ENCODE results near the gene BRD1. TPM values are rescaled to one million over a fixed set of nuclear protein-coding genes. Genes with fewer than 3 reads are reported as not detected.

BRD1 gene
- total RNA-seq, 1 donor from 2014 or later: 64.1 TPM

GRCh38 chr22:49829044-49829853 is 1.6 kb upstream of the BRD1 start:
- no peak overlapping the region for H3K27ac Mint-ChIP-seq
- H3K4me3 Mint-ChIP-seq: peak overlapping the region; percentile 52
- H3K4me1 Mint-ChIP-seq: peaks cover 21% of the 10 kb centered on the region
- H3K36me3 Mint-ChIP-seq: peaks cover 12% of the 10 kb centered on the region
- no peak for DNase-seq (ENCODE audit: low spot score in 2 of 2, unreplicated experiment in 2 of 2)
- peaks cover 3% of the 10 kb centered on the region for H3K27me3 Mint-ChIP-seq (ENCODE audit: low read depth)
- H3K9me3 Mint-ChIP-seq: peaks cover 25% of the 10 kb centered on the region
- no peak for TF ChIP-seq CTCF (IDR thresholded peaks at IDR 0.05; ENCODE audit: unreplicated experiment)

- peaks cover 18% of the 10 kb centered on the region for H3K36me3 Mint-ChIP-seq
- H3K4me1 Mint-ChIP-seq: peaks cover 25% of the 10 kb centered on the region
- no peak for DNase-seq (ENCODE audit: low spot score in 2 of 2, unreplicated experiment in 2 of 2)
- TF ChIP-seq CTCF (IDR thresholded peaks at IDR 0.05; ENCODE audit: unreplicated experiment): no peak
- peaks cover 25% of the 10 kb centered on the region for H3K9me3 Mint-ChIP-seq
- peaks cover 1% of the 10 kb centered on the region for H3K27me3 Mint-ChIP-seq (ENCODE audit: low read depth)
- H3K4me3 Mint-ChIP-seq: peak overlapping the region; percentile 52
- H3K27ac Mint-ChIP-seq: no peak overlapping the region
These were observed 909 bp upstream of the BRD1 start for GRCh38 chr22:49828599-49828965.

- Mint-ChIP-seq H3K27me3 (ENCODE audit: low read depth) (peaks cover under 1% of the 10 kb centered on the region), H3K36me3 (peaks cover 25% of the 10 kb centered on the region), H3K9me3 (peaks cover 17% of the 10 kb centered on the region), H3K4me1 (peaks cover 25% of the 10 kb centered on the region), H3K4me3 (no peak overlapping the region), H3K27ac (no peak overlapping the region)
- no peak for TF ChIP-seq CTCF (IDR thresholded peaks at IDR 0.05; ENCODE audit: unreplicated experiment)
- DNase-seq (ENCODE audit: low spot score in 2 of 2, unreplicated experiment in 2 of 2): no peak
These were observed 311 bp downstream of the BRD1 start for GRCh38 chr22:49827271-49827852.

GRCh38 chr22:49826603-49827270 is 936 bp downstream of the BRD1 start:
- Mint-ChIP-seq H3K27me3 (ENCODE audit: low read depth) (no peaks in the 10 kb centered on the region), H3K36me3 (peaks cover 25% of the 10 kb centered on the region), H3K4me1 (peaks cover 25% of the 10 kb centered on the region), H3K27ac (peak overlapping the region; percentile 93), H3K9me3 (peaks cover 16% of the 10 kb centered on the region), H3K4me3 (peak overlapping the region; percentile 85)
- TF ChIP-seq CTCF (IDR thresholded peaks at IDR 0.05; ENCODE audit: unreplicated experiment): no peak
- peak in 1 of 2 experiments; percentile 67 for DNase-seq (ENCODE audit: low spot score in 2 of 2, unreplicated experiment in 2 of 2)

- peak overlapping the region; percentile 85 for H3K4me3 Mint-ChIP-seq
- H3K9me3 Mint-ChIP-seq: peaks cover 11% of the 10 kb centered on the region
- DNase-seq (ENCODE audit: low spot score in 2 of 2, unreplicated experiment in 2 of 2): no peak
- H3K4me1 Mint-ChIP-seq: peaks cover 25% of the 10 kb centered on the region
- H3K36me3 Mint-ChIP-seq: peaks cover 25% of the 10 kb centered on the region
- H3K27ac Mint-ChIP-seq: peak overlapping the region; percentile 93
- TF ChIP-seq CTCF (IDR thresholded peaks at IDR 0.05; ENCODE audit: unreplicated experiment): no peak
- H3K27me3 Mint-ChIP-seq (ENCODE audit: low read depth): no peaks in the 10 kb centered on the region
These were observed 1.6 kb downstream of the BRD1 start for GRCh38 chr22:49825944-49826602.
